ENCODE data around the gene ODAM.

DNA sequence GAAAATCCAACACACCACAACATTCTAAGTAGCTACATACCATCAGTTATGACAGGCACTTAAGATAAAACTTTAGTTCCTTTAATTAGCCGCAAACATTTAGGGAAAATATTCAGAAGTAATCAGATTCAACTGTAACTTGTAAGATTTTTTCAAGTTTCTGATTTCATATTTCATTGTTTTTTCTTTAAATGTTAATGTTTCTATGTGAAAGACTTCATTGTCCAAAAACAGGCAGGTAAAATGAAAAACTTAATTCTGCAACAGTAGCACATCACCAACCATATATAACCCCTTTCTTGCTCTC lies 11.6 kb upstream of the ODAM start:
- no peak for TF ChIP-seq POLR2AphosphoS5 (IDR thresholded peaks at IDR 0.05; ENCODE audit: borderline replicate concordance, low read depth, low read length)
- no peak for TF ChIP-seq EZH2 (IDR thresholded peaks at IDR 0.05)

All from SK-N-MC (cell line).